IMR-90 (cell line): Measurements from ENCODE around the gene EGR2. TPM values are rescaled to one million over a fixed set of nuclear protein-coding genes. Genes with fewer than 3 reads are reported as not detected.

Source experiments
- ATAC-seq: fragments of 200-7000 bp; cut with Tn5 transposase; 2 replicates; pipeline ENCODE4 v1.9.1; 2020; ENCODE audit warnings: low read depth, mild to moderate bottlenecking, moderate library complexity
- BruUV-seq: library from RNA; stranded (reverse); fragments of 400-500 nt; replicated peaks from 2 replicates; lab custom pipeline; 2021; lab: Mats Ljungman, UMichigan
- CTCF ChIA-PET: fragments of 300-600 bp; formaldehyde crosslinking; extraction: SDS; loops from one replicate; lab custom pipeline; 2021; ENCODE audit warnings: antibody characterized with exemption; lab: Yijun Ruan, JAX
- POLR2A ChIA-PET: fragments of 300-600 bp; sonication (Branson Sonifier 250); formaldehyde crosslinking; loops from one replicate; lab custom pipeline; 2022; ENCODE audit warnings: antibody characterized with exemption; ENCODE audit not compliant: unreplicated experiment; lab: Charles Lee
- DNase-seq: peaks from one replicate; pipeline ENCODE4 v3.0.0; 2013
- H2AFZ ChIP-seq: replicated peaks from 2 replicates; pipeline ENCODE3; 2013; ENCODE audit warnings: low read length, mild to moderate bottlenecking; ENCODE audit not compliant: poor library complexity
- H2AK5ac ChIP-seq: 2 replicates; pipeline ENCODE4 v1.6.1; 2013; ENCODE audit warnings: low read depth, low read length, inconsistent platforms
- H2AK9ac ChIP-seq: replicated peaks from 2 replicates; pipeline ENCODE3; 2013; ENCODE audit warnings: mild to moderate bottlenecking, low read depth, low read length, moderate library complexity; ENCODE audit not compliant: poor library complexity
- H2BK120ac ChIP-seq: 2 replicates; pipeline ENCODE4 v1.6.1; 2013; ENCODE audit warnings: low read depth, low read length, inconsistent platforms
- H2BK15ac ChIP-seq: 3 replicates; pipeline ENCODE4 v1.6.1; 2013; ENCODE audit warnings: low read depth, low read length, inconsistent platforms
- H2BK20ac ChIP-seq: 2 replicates; pipeline ENCODE4 v1.6.1; 2013; ENCODE audit warnings: low read depth, mild to moderate bottlenecking, inconsistent platforms, low read length, moderate library complexity
- H2BK5ac ChIP-seq: 2 replicates; pipeline ENCODE4 v1.6.1; 2013; ENCODE audit warnings: mild to moderate bottlenecking, low read depth, low read length, inconsistent platforms; ENCODE audit not compliant: poor library complexity, severe bottlenecking
- H3K14ac ChIP-seq: replicated peaks from 2 replicates; pipeline ENCODE4 v1.6.1; 2013; ENCODE audit warnings: low read depth, low read length, inconsistent platforms
- H3K18ac ChIP-seq: 2 replicates; pipeline ENCODE4 v1.6.1; 2013; ENCODE audit warnings: low read depth, low read length, control low read depth
- H3K23ac ChIP-seq: 2 replicates; pipeline ENCODE4 v1.6.1; 2013; ENCODE audit warnings: low read depth, low read length, inconsistent platforms
- H3K27ac ChIP-seq: 2 replicates; pipeline ENCODE4 v1.5.1; 2013; ENCODE audit warnings: mild to moderate bottlenecking, control low read depth, low read length; ENCODE audit not compliant: insufficient read depth
- H3K27me3 ChIP-seq: 2 replicates; pipeline ENCODE4 v1.6.1; 2013; ENCODE audit warnings: low read length; ENCODE audit not compliant: control insufficient read depth, insufficient read depth
- H3K36me3 ChIP-seq: 2 replicates; pipeline ENCODE4 v1.6.1; 2013; ENCODE audit warnings: low read length, mixed read lengths; ENCODE audit not compliant: control insufficient read depth, insufficient read depth
- H3K4ac ChIP-seq: 2 replicates; pipeline ENCODE4 v1.6.1; 2013; ENCODE audit warnings: low read depth, low read length, inconsistent platforms
- H3K4me1 ChIP-seq: 2 replicates; pipeline ENCODE4 v1.6.1; 2013; ENCODE audit warnings: low read length, mixed read lengths; ENCODE audit not compliant: control insufficient read depth, insufficient read depth
- H3K4me2 ChIP-seq: 2 replicates; pipeline ENCODE4 v1.6.1; 2013; ENCODE audit warnings: low read depth, mild to moderate bottlenecking, control low read depth, low read length, moderate library complexity
- H3K4me3 ChIP-seq: 2 replicates; pipeline ENCODE4 v1.5.1; 2013; ENCODE audit warnings: low read depth, mild to moderate bottlenecking, control low read depth, low read length, moderate library complexity; ENCODE audit not compliant: insufficient read depth
- H3K56ac ChIP-seq: 2 replicates; pipeline ENCODE4 v1.6.1; 2013; ENCODE audit warnings: low read length, inconsistent platforms; ENCODE audit not compliant: insufficient read depth; ENCODE audit errors: extremely low read depth
- H3K79me1 ChIP-seq, 2 experiments: 2 replicates each; pipeline ENCODE4 v1.6.1; 2013; ENCODE audit warnings: low read length in 2 of 2, inconsistent platforms in 1 of 2, low read depth in 1 of 2
- H3K9ac ChIP-seq: 2 replicates; pipeline ENCODE4 v1.6.1; 2013; ENCODE audit warnings: low read depth, low read length, control low read depth
- H3K9me1 ChIP-seq: 2 replicates; pipeline ENCODE4 v1.6.1; 2013; ENCODE audit warnings: low read length, inconsistent platforms; ENCODE audit not compliant: insufficient read depth
- H3K9me3 ChIP-seq: 2 replicates; pipeline ENCODE4 v1.6.1; 2013; ENCODE audit warnings: low read length; ENCODE audit not compliant: control insufficient read depth, insufficient read depth
- H4K20me1 ChIP-seq: 2 replicates; pipeline ENCODE4 v1.6.1; 2013; ENCODE audit warnings: low read length, inconsistent platforms; ENCODE audit not compliant: insufficient read depth
- H4K5ac ChIP-seq: 2 replicates; pipeline ENCODE4 v1.6.1; 2013; ENCODE audit warnings: mild to moderate bottlenecking, low read depth, low read length, control low read depth
- H4K8ac ChIP-seq, 2 experiments: 2 replicates each; pipeline ENCODE4 v1.6.1; 2013; ENCODE audit warnings: low read depth in 2 of 2, low read length in 2 of 2, control low read depth in 1 of 2, inconsistent platforms in 1 of 2
- H4K91ac ChIP-seq: 2 replicates; pipeline ENCODE4 v1.6.1; 2013; ENCODE audit warnings: low read depth, low read length, inconsistent platforms; ENCODE audit not compliant: insufficient read depth
- MAFK ChIP-seq: IDR thresholded peaks from 2 replicates; pipeline ENCODE4 v1.6.1; 2012; ENCODE audit warnings: low read depth, low read length, improper control_type of control experiment
- MAZ ChIP-seq: IDR thresholded peaks from 2 replicates; pipeline ENCODE4 v1.6.1; 2012; ENCODE audit warnings: low read depth, mild to moderate bottlenecking, low read length, improper control_type of control experiment, moderate library complexity, borderline replicate concordance
- RCOR1 ChIP-seq: IDR thresholded peaks from 2 replicates; pipeline ENCODE4 v1.6.1; 2012; ENCODE audit warnings: mild to moderate bottlenecking, low read length, improper control_type of control experiment; ENCODE audit not compliant: insufficient replicate concordance
- WGBS, 2 experiments: methylation state at CpG; one replicate each; pipeline versions ENCODE4 v1.1.5 to v1.1.7; 2013; ENCODE audit warnings: missing lambda C conversion rate in 2 of 2; ENCODE audit not compliant: insufficient read length in 1 of 2; ENCODE audit errors: extremely low coverage in 2 of 2; 5-methylcytosine and 5-hydroxymethylcytosine counted together
- dilution Hi-C: fragments of 300-500 bp; cut with HindIII; formaldehyde crosslinking; loops from one replicate; pipeline ENCODE4 v1.14.3; 2018; ENCODE audit warnings: low sequenced_read_pairs; ENCODE audit not compliant: unreplicated experiment
- in situ Hi-C: fragments of 300-500 bp; cut with MboI; formaldehyde crosslinking; loops from 3 replicates; pipeline ENCODE4 v1.14.3; 2019; ENCODE audit warnings: low sequenced_read_pairs, inconsistent platforms, mixed read lengths
- intact Hi-C: fragments of 100-400 bp; cut with micrococcal nuclease; formaldehyde crosslinking; loops from 2 replicates; pipeline ENCODE4 v1.10.0; 2022
- polyA plus RNA-seq, 3 experiments: library from polyadenylated mRNA; depleted of rRNA; stranded (reverse); fragments of >200 nt; gene quantifications; 2 replicates each; pipeline ENCODE4 v1.2.3, GENCODE V29; 2012; ENCODE audit warnings: low replicate concordance in 1 of 3
- total RNA-seq: library from RNA; depleted of rRNA; stranded (reverse); fragments of >200 nt; gene quantifications from 2 replicates; pipeline ENCODE4 v1.2.3, GENCODE V29; 2012

Gene EGR2
- total and polyA plus RNA-seq, 2 of the 4 experiments (the other 2 are of a cell fraction) = 0.36 to 1.2 TPM

DNA sequence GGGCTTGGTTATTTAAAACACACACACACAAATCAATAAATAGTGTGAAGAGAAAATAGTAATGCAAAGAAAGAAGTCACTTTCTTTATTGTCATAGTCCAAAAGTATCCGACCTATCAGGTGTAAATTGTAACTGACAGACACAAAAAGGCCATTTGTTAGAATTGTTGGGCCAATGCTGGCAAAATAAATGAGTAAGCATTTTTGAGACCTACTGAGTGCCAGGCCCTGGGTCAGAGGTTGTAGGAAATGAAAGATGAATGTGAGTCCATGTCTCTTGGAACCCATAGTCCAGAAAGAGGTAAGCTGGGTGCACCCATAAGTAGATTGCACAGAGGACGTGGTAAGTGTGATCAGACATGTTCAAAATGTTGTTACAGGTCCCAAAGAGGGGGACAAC lies 13.5 kb upstream of the EGR2 start:
- H4K5ac ChIP-seq = no peak overlapping the region
- H3K36me3 ChIP-seq = no peaks in the 10 kb centered on the region
- ATAC-seq (no peak), DNase-seq (no peak)
- in situ Hi-C loops (no loop called here), intact Hi-C loops (no loop called here), dilution Hi-C loops (no loop called here)
- H3K4ac ChIP-seq = no peak overlapping the region
- H3K27ac ChIP-seq = no peak overlapping the region
- no peaks in the 10 kb centered on the region for H3K9me3 ChIP-seq
- H4K91ac ChIP-seq = no peak overlapping the region
- H3K4me1 ChIP-seq = 0 out of 2 replicates have a peak, but pooled peaks cover 1% of the 10 kb centered on the region
- ChIA-PET POLR2A (no interaction called here), CTCF (no interaction called here)
- no peak overlapping the region for H2BK120ac ChIP-seq
- no peak overlapping the region for H2AFZ ChIP-seq
- no TSS peak for BruUV-seq
- no peak overlapping the region for H3K14ac ChIP-seq
- H4K20me1 ChIP-seq = no peaks in the 10 kb centered on the region
- H3K23ac ChIP-seq = no peak overlapping the region
- H3K79me1 ChIP-seq = no peaks in the 10 kb centered on the region
- WGBS, 2 experiments = 14% methylated on average over 1 of the region's 2 CpGs; no CpG with 5 or more reads in 1 of the 2 experiments
- H3K4me2 ChIP-seq = no peak overlapping the region
- TF ChIP-seq MAZ = no peak
- TF ChIP-seq RCOR1 = no peak
- TF ChIP-seq MAFK = 0 out of 2 replicates have a peak, but pooled peaks have one; percentile 2
- H4K8ac ChIP-seq = no peak overlapping the region
- H3K27me3 ChIP-seq = peaks cover 17% of the 10 kb centered on the region
- no peak overlapping the region for H3K18ac ChIP-seq
- H3K9me1 ChIP-seq = no peaks in the 10 kb centered on the region
- H2BK15ac ChIP-seq = no peak overlapping the region
- no peak overlapping the region for H2BK5ac ChIP-seq
- no peak overlapping the region for H3K9ac ChIP-seq
- no peak overlapping the region for H3K4me3 ChIP-seq
- no peak overlapping the region for H2BK20ac ChIP-seq
- H2AK5ac ChIP-seq = no peak overlapping the region
- no peak overlapping the region for H3K56ac ChIP-seq
- H2AK9ac ChIP-seq = no peak overlapping the region
